B cell (primary cell): Measurements from ENCODE around the gene RPP30.

Experiments used
- EZH2 ChIP-seq: IDR thresholded peaks from 2 replicates; pipeline ENCODE4 v1.6.1; 2012; ENCODE audit warnings: borderline replicate concordance, low read depth, mild to moderate bottlenecking, moderate library complexity, low read length; ENCODE audit not compliant: insufficient read depth, poor library complexity, severe bottlenecking
- TF ChIP-seq, protein P1 (sequence below): fragments of 200-600 bp; IDR thresholded peaks from one replicate; pipeline ENCODE4 v1.8.0; 2022; ENCODE audit warnings: antibody characterized with exemption, mild to moderate bottlenecking

DNA sequence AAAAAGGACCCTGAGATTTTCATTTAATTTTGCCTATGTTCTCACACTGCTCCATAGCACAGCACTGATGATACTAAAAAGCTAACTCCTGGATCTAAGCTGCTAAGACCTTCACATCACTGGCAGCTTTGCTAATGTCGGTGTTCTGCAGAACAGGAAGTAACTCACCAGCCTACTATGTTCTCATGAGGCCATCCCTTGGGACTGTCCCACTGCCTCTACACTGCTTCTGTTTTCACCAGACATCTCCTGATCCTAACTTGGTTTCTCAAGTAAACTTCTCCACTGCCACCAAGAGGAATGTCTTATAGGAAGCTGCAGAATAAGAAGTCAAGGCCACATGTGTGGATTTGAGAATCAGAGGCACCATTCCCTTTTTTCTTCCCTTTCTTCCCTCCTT, 29.0 kb upstream of the RPP30 start:
- no peak for TF ChIP-seq EZH2
- TF ChIP-seq, protein P1, sequence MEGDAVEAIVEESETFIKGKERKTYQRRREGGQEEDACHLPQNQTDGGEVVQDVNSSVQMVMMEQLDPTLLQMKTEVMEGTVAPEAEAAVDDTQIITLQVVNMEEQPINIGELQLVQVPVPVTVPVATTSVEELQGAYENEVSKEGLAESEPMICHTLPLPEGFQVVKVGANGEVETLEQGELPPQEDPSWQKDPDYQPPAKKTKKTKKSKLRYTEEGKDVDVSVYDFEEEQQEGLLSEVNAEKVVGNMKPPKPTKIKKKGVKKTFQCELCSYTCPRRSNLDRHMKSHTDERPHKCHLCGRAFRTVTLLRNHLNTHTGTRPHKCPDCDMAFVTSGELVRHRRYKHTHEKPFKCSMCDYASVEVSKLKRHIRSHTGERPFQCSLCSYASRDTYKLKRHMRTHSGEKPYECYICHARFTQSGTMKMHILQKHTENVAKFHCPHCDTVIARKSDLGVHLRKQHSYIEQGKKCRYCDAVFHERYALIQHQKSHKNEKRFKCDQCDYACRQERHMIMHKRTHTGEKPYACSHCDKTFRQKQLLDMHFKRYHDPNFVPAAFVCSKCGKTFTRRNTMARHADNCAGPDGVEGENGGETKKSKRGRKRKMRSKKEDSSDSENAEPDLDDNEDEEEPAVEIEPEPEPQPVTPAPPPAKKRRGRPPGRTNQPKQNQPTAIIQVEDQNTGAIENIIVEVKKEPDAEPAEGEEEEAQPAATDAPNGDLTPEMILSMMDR, result no peak
